GM18873 (cell line): Measurements from ENCODE around the gene TTLL9.

Experiments
- ATAC-seq: cut with Tn5 transposase; IDR thresholded peaks from one replicate; pipeline ENCODE4 v1.9.1; 2021; ENCODE audit warnings: mild to moderate bottlenecking, moderate library complexity, moderate number of reproducible peaks; ENCODE audit not compliant: unreplicated experiment, low FRiP score

TTLL9 gene

DNA sequence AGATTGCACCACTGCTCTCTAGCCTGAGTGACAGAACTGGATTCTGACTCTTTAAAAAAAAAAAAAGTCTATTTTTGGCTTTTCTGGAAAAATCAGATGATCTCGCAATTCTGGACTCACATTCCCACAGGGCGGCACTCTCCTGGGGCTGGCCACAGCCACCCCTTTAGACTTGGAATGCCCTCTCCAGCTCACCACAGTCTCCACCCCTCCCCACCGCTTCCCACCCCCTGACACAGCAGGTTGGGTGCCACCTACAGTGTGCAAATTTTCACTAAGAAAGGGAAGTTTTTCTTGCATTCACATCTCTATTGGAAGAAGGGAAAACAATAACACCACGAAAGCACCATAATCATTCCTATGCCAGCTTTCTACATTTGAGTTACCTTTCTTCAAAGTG lies 66.0 kb downstream of the TTLL9 start:
- ATAC-seq: no peak

GRCh38 chr20:31937820-31938219 lies 67.4 kb downstream of the TTLL9 start:
- no peak for ATAC-seq

GRCh38 chr20:31939661-31940060 lies 69.2 kb downstream of the TTLL9 start:
- ATAC-seq: no peak

GRCh38 chr20:31943052-31943471 lies 72.6 kb downstream of the TTLL9 start:
- no peak for ATAC-seq

DNA sequence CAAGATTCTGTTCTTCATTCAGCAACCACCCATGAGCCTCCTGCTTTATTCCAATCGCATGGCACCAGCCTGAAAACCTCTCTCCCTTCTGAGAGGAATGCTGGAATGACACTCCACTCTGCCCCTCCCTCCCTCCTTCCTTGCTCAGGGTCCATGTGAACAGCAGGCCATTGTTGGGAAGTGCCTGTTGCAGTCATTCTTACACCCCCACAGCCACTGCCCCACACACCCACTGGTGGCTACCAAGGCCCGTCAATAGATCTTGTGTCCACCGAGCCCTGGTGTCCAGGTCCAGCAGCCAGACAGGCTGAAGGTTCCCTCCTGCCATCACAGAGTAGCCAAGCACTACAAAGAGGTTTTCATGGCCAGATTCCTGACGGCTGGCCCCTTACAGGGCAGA lies 74.9 kb downstream of the TTLL9 start:
- no peak for ATAC-seq

GRCh38 chr20:31945785-31946184 lies 75.4 kb downstream of the TTLL9 start:
- ATAC-seq: no peak

- ATAC-seq: no peak
These were observed 77.6 kb downstream of the TTLL9 start for GRCh38 chr20:31948008-31948407.

DNA sequence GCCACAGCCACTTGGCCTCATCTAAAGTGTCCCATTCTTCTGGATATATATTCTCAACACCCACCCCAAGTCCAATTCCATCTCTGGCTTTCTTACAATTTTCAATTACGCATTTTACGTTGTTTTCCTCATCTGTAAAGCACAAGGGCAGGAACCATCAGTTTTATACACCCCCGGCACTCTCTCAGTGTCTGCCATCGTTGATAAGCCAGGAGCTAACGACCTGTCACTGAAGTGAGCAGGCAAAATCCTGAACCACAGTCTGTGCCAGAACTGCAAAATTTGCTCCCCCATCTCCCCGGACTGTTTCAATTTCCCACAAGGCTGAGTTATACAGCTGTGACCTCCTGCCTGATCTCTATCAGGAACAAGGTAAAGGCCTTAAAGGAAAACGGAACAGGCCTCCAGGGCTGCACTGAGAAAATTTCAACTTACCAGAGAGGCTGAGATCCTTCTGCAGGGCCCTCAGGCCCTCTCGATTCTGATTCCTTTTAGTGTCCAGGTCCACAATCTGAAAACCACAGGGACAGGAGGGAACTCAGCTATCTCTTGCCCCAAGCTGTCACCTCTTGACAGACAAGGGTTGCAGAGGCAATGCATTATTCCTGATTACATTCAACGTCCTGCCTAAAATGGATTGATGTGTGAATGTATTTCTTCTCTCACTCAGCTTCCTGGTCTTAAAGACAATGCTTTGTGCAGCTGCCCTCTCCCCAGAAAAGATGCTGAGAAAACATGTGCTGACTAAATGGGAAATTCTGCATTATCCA lies 79.6 kb downstream of the TTLL9 start:
- no peak for ATAC-seq

- ATAC-seq: no peak
These were observed 80.7 kb downstream of the TTLL9 start for GRCh38 chr20:31951203-31951529.

GRCh38 chr20:31951530-31952453 lies 81.4 kb downstream of the TTLL9 start, which contains the start of gene PDRG1:
Gene PDRG1 (minus strand): TSS chr20:31952046. CDS start chr20:31951961, 85 bp downstream.
- peak; percentile 80 for ATAC-seq

DNA sequence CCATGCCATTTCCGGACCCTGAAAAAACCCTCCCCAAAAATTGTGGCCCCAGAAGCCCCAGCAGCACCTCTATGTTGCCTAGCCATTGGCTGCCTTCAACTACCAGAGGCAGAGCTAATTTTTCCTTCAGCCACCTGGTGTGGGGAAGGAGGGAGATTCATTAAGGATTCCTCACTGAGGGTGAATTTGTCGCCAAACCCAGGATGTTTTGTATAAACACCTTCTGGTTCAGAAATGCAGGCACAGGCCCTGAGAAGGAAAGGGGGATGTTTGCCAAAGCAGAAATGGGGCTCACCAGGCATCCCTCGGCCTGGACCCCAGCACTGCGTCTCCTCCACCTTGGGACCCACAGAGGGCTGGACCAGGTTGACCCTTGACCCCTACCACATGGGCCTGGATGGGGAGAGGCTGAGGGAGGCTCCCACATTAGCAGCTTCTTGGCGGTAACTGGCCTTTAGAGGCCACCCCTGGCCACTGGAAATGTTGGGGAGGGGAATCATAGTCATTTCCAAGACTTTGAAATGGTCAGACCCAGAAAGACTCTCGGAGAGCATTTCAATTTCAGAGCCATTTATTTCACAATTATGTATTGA lies 83.2 kb downstream of the TTLL9 start:
- ATAC-seq: no peak

DNA sequence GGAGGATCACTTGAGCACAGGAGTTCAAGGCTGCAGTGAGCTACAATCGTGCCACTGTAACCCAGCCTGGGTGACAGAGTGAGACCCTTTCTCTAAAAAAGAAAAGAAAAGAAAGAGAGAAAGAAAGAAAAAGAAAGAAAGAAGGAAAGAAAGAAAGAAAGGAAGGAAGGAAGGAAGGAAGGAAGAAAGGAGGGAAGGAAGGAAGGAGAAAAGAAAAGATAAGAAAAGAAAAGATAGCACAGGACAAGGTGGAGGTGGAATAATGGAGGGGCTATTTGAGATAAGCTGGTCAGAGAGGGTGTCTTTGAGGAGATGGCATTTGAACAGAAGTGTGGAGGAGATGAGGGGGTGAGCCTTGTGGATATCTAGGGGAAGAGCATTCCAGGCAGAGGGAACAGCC lies 84.1 kb downstream of the TTLL9 start:
- ATAC-seq: no peak

- ATAC-seq: no peak
These were observed 86.4 kb downstream of the TTLL9 start for GRCh38 chr20:31956556-31957526.

DNA sequence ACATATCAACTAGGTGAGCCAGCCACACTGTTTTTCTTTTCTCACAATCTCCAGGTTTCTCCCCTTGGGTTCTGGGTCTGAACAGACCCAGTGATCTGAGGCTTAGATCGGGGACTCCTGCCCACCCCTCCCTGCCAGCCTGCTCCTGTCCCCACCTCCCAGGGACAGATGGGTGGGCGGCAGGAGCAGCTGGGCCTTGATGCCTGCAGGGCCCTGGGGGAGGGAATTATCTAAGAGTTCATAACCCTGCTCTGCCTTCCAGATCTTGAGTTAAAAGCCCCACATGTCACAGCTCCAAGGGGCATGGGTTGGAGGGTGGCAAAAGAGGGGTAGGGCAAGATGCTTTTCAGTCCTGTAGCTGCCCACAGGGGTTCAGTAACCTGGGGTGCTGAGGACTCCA lies 92.3 kb downstream of the TTLL9 start:
- ATAC-seq: no peak

GRCh38 chr20:31963889-31964288 lies 93.5 kb downstream of the TTLL9 start:
- ATAC-seq: no peak

DNA sequence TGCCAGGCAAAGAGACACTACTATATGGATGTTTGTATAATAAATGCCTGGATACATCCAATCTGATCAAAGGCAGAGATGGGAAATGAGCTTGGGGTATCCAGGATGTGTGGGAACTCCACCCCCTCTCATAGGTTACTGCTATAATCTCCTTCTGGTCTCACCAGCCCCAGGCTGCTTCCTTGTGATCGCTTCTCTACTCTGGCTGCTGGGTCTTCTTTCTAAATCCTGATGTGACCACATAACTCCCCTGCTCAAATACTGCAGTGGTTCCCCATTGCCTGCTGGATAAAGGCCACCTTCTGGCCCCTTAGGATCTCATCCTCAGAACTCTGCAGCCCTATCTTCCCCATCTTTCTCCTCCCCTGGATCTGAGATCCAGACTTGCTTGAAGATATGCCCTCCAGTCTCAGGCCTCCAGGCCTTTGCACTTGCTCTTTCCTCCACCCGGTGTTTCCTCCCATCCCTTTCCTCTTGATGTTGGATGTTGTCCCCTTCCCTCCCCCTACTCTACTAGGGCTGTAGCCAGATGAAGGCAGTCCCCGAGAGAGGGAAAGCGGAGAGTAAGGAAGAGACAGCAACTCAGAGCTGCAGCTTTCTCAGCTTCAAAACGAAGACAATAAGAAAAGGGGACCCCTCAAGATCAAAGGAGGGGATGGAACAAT lies 96.7 kb downstream of the TTLL9 start:
- ATAC-seq: no peak

GRCh38 chr20:31967830-31968249 lies 97.4 kb downstream of the TTLL9 start, which contains the start of gene XKR7:
Gene XKR7 (plus strand): TSS chr20:31968151. CDS start chr20:31968176, 25 bp downstream.
- ATAC-seq: no peak

DNA sequence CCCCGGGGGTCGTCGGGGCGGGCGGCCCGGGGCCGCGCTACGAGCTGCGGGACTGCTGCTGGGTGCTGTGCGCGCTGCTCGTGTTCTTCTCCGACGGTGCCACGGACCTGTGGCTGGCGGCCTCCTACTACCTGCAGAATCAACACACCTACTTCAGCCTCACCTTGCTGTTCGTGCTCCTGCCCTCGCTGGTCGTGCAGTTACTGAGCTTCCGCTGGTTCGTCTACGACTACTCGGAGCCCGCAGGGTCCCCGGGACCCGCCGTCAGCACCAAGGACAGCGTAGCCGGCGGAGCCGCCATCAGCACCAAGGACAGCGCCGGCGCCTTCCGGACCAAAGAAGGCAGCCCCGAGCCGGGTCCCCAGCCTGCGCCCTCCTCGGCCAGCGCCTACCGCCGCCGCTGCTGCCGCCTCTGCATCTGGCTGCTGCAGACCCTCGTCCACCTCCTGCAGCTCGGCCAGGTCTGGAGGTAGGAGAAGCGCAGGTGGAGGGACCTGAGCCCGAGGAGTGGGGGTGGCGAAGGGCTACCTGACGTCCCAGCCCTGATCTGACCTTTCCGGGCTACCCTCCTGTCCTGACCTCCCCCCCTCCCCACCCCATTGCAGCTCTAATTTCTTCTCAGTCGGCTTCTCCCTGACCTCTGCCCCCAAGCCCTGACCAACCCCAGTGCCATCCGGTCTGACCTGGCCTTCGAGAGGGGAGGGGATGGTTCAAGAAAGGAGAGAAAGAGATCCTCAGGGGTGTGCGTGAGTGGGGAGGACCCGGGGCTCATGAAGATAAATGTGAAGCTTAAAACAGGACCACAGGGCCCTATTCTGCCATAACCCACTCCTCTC lies 98.1 kb downstream of the TTLL9 start:
- no peak for ATAC-seq

DNA sequence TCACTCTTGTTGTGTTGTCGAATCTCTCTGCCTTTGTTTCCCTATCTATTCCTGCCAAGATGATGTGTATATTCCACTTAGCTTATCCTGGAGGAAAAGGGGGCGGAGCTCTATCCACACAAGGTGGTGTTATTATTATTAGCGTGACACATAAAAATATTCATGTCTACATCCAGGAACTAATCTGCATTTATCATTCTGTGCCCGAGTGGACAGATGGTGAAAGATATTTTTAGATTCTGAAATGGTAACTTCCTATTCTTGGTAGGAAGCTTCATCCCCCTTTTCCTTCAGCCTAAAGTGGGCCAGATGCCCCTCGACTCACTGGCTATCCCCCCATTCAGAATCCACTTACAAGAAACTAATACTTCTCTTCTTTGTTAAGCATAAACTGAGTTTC lies 99.6 kb downstream of the TTLL9 start:
- ATAC-seq: no peak
